ENCODE data around the gene TPRA1.
"Not testable (repeated sequence)": the region's sequence is repeated elsewhere in the genome, so short reads cannot be mapped to it uniquely, and the experiment has no call there.

The TPRA1 gene

DNA sequence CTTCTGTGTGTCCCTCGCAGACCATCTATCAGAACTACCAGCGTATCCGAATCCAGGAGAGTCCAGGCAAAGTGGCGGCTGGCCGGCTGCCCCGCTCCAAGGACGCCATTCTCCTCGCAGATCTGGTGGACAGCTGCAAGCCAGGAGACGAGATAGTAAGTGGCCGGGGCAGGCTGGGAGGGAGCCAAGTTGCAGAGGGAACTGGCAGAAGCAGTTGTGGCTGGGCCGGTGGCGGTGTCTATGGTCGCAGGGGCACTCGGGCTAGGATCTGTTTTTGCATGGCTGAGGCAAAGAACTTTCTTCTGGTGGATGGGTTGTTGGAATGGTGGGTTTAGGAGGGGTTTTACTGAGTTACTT, 17.8 kb upstream of the TPRA1 start:
- H3K9me3 ChIP-seq = no peaks in the 10 kb centered on the region
- TF ChIP-seq, protein P1, sequence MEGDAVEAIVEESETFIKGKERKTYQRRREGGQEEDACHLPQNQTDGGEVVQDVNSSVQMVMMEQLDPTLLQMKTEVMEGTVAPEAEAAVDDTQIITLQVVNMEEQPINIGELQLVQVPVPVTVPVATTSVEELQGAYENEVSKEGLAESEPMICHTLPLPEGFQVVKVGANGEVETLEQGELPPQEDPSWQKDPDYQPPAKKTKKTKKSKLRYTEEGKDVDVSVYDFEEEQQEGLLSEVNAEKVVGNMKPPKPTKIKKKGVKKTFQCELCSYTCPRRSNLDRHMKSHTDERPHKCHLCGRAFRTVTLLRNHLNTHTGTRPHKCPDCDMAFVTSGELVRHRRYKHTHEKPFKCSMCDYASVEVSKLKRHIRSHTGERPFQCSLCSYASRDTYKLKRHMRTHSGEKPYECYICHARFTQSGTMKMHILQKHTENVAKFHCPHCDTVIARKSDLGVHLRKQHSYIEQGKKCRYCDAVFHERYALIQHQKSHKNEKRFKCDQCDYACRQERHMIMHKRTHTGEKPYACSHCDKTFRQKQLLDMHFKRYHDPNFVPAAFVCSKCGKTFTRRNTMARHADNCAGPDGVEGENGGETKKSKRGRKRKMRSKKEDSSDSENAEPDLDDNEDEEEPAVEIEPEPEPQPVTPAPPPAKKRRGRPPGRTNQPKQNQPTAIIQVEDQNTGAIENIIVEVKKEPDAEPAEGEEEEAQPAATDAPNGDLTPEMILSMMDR (IDR thresholded peaks at IDR 0.05) = no peak
- no peak overlapping the region for H3K4me3 ChIP-seq
- intact Hi-C loops (cut with DNase I; ENCODE audit: low total_unique reads) = no loop called here
- H3K36me3 ChIP-seq = peaks cover 0 to 65% (median 30%) of the 10 kb centered on the region in 3 donors
- no peak overlapping the region for H3K27ac ChIP-seq
- H3K27me3 ChIP-seq = no peaks in the 10 kb centered on the region
- no peak for DNase-seq
- peaks cover 0 to 7% (median 5%) of the 10 kb centered on the region in 4 donors for H3K4me1 ChIP-seq

DNA sequence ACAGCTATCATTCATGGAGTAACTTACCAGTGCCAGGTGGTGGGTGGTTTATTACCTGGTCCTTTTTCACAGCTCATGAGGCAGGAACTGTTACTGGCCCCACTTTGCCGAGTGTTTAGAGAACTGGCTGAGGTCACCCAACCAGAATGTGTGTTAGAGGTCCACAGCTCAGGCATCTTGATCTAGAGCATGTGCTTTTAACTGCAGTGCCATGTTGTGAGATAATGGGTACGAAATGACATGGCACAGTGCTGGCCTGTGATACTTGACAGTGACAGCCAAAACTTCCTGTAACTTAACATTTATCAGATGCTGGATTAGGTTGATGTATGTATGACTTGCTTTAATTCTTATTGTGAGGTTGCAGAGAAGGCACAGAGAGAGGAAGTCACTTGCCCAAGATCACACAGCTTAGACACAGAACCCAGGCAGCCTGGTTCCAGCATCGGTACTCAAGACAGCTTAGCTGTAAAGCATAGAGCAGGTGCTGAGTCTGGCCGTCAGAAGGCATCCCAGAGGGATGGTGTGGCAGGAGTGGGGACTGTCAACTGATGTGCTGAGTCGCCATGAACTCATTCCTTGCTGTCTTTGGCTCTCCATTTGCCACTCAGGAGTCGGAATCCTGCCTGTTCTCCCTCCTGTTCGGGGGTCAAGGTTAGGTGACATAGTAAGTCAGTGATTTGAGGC, 17.3 kb upstream of the TPRA1 start:
- peaks cover 0 to 65% (median 30%) of the 10 kb centered on the region in 3 donors for H3K36me3 ChIP-seq
- peaks cover 0 to 2% (median under 1%) of the 10 kb centered on the region in 4 donors for H3K4me1 ChIP-seq
- H3K9me3 ChIP-seq = no peaks in the 10 kb centered on the region
- DNase-seq = no peak
- intact Hi-C loops (cut with DNase I; ENCODE audit: low total_unique reads) = no loop called here
- no peak overlapping the region for H3K27ac ChIP-seq
- H3K4me3 ChIP-seq = no peak overlapping the region
- H3K27me3 ChIP-seq = no peaks in the 10 kb centered on the region
- TF ChIP-seq, protein P1 (IDR thresholded peaks at IDR 0.05) = no peak

DNA sequence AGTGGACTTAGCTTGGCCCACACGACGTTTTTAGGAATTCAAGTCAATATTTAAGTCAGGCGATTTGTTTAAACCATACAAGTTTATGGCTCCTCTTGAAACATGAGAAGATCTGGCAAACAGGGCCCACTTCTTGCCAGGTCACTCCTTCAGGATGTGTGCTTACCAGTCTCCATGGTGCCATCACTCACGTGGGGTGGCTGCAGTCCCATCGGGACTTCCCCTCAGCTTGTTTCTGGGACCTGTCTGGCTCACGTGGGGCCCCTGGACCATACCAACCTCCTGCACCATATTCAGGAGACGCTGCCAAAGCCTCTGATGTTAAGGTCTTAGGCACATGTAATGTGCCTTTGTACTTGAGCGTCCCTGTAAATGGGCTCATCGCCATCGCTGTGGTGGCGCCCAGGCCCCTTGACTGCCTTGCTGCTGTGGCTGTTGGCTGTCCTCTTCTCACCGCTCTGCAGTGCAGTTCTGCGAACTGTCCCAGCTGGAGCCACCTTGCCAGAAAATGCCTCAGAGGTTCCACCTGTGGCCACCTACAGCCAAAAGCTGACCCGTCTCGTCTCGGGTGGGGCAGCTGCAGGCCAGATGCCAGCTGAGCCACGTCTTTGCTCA, 16.6 kb upstream of the TPRA1 start:
- no peaks in the 10 kb centered on the region for H3K27me3 ChIP-seq
- peaks cover 0 to 65% (median 30%) of the 10 kb centered on the region in 3 donors for H3K36me3 ChIP-seq
- TF ChIP-seq, protein P1 (IDR thresholded peaks at IDR 0.05) = no peak
- H3K9me3 ChIP-seq = no peaks in the 10 kb centered on the region
- intact Hi-C loops (cut with DNase I; ENCODE audit: low total_unique reads) = no loop called here
- no peak for DNase-seq
- H3K4me1 ChIP-seq = no peaks in the 10 kb centered on the region
- H3K27ac ChIP-seq = no peak overlapping the region
- H3K4me3 ChIP-seq = no peak overlapping the region

DNA sequence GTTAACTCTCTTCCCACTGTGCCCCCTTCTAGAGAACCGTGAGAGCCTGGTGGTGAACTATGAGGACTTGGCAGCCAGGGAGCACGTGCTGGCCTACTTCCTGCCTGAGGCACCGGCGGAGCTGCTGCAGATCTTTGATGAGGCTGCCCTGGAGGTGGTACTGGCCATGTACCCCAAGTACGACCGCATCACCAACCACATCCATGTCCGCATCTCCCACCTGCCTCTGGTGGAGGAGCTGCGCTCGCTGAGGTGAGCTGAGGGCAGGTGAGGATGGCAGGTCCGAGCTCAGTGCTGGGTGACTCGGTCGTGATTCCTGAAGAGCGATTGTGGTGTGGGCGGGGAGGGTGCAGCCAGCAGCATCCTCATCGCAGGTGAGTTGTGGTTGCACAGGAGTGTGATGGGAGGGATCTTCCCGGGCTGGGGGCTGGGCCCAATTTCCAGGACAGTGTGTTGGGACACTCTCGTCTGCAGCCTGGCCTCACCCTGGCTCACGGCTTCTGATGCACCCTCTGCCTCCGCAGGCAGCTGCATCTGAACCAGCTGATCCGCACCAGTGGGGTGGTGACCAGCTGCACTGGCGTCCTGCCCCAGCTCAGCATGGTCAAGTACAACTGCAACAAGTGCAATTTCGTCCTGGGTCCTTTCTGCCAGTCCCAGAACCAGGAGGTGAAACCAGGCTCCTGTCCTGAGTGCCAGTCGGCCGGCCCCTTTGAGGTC, 15.7 kb upstream of the TPRA1 start:
- Histone ChIP-seq H3K27me3 (no peaks in the 10 kb centered on the region), H3K36me3 (peaks cover 0 to 63% (median 30%) of the 10 kb centered on the region in 3 donors), H3K27ac (no peak overlapping the region), H3K4me3 (no peak overlapping the region), H3K9me3 (no peaks in the 10 kb centered on the region), H3K4me1 (no peaks in the 10 kb centered on the region)
- intact Hi-C loops (cut with DNase I; ENCODE audit: low total_unique reads) = no loop called here
- DNase-seq = no peak
- TF ChIP-seq, protein P1 (IDR thresholded peaks at IDR 0.05) = no peak

DNA sequence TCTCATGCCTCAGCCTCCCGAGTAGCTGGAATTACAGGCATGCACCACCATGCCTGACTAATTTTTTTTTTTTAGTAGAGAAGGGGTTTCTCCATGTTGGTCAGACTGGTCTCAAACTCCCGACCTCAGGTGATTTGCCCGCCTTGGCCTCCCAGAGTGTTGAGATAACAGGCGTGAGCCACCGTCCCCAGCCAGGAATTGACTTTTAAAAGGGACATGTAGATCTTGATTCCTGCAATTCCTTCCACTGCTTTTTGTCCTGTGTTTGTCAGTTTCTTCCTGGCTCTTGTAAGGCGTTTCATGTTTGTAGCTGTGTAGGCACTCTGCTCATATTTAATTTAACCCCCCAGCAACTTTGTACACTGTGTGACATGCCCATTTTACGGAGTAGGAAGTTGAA, 15.0 kb upstream of the TPRA1 start:
- H3K27ac ChIP-seq; DNase-seq; intact Hi-C loops (cut with DNase I; ENCODE audit: low total_unique reads); H3K9me3 ChIP-seq; H3K4me3 ChIP-seq; H3K27me3 ChIP-seq; H3K4me1 ChIP-seq: not testable (repeated sequence)
- peaks cover 0 to 56% (median 27%) of the 10 kb centered on the region in 3 donors for H3K36me3 ChIP-seq

All from tibial artery (tissue), 4 donors.